HepG2 (cell line): Measurements from ENCODE around the gene IKZF4. TPM values are rescaled to one million over a fixed set of nuclear protein-coding genes. Genes with fewer than 3 reads are reported as not detected.
A peak's percentile ranks its signal among the peaks of the same experiment; 100 is the strongest.

ENCODE experiments used
- BRCA1 ChIP-seq: sonication (generic); formaldehyde crosslinking; IDR thresholded peaks from 2 replicates; pipeline ENCODE4 v1.4.0; 2020; ENCODE audit warnings: missing genetic modification reagents
- CBX2 ChIP-seq, 2 experiments: fragments of 200-600 bp in 1 of 2; sonication (generic); formaldehyde crosslinking in 1 of 2; IDR thresholded peaks; 2 replicates each; pipeline versions ENCODE4 v1.7.0 to v1.8.1; 2018 to 2022; ENCODE audit warnings: low read depth in 2 of 2, low read length in 1 of 2, mild to moderate bottlenecking in 1 of 2, missing genetic modification reagents in 1 of 2
- CEBPG ChIP-seq: IDR thresholded peaks from 2 replicates; pipeline ENCODE4 v1.6.1; 2016
- CENPX ChIP-seq: sonication (generic); formaldehyde crosslinking; IDR thresholded peaks from 2 replicates; pipeline ENCODE4 v1.9.0; 2021; ENCODE audit warnings: mild to moderate bottlenecking, missing genetic modification reagents, moderate library complexity
- ETV6 ChIP-seq: sonication (generic); formaldehyde crosslinking; conservative IDR thresholded peaks from 2 replicates; pipeline ENCODE4 v1.4.0; 2020; ENCODE audit warnings: missing genetic modification reagents
- FOXP1 ChIP-seq, 2 experiments: fragments of 450-650 bp in 1 of 2; IDR thresholded peaks; 2 replicates each; pipeline ENCODE4 v1.6.1; 2017 to 2018; ENCODE audit warnings: antibody characterized with exemption in 1 of 2
- GATAD2A ChIP-seq: IDR thresholded peaks from 2 replicates; pipeline ENCODE4 v1.6.1; 2016
- HES4 ChIP-seq: sonication (generic); formaldehyde crosslinking; IDR thresholded peaks from 2 replicates; pipeline ENCODE4 v1.9.0; 2021; ENCODE audit warnings: mild to moderate bottlenecking, missing genetic modification reagents, borderline replicate concordance
- HOMEZ ChIP-seq: IDR thresholded peaks from 2 replicates; pipeline ENCODE4 v1.6.1; 2016; ENCODE audit warnings: low read depth
- MYNN ChIP-seq: sonication (generic); formaldehyde crosslinking; IDR thresholded peaks from 2 replicates; pipeline ENCODE4 v1.4.0; 2020; ENCODE audit warnings: mild to moderate bottlenecking, low read depth, missing genetic modification reagents
- NRL ChIP-seq: sonication (generic); formaldehyde crosslinking; IDR thresholded peaks from 2 replicates; pipeline ENCODE4 v1.5.0; 2020; ENCODE audit warnings: missing genetic modification reagents, mild to moderate bottlenecking, moderate library complexity, borderline replicate concordance
- ONECUT2 ChIP-seq: sonication (generic); formaldehyde crosslinking; IDR thresholded peaks from 2 replicates; pipeline ENCODE4 v1.4.0; 2020; ENCODE audit warnings: missing genetic modification reagents
- PAWR ChIP-seq: sonication (generic); formaldehyde crosslinking; IDR thresholded peaks from 2 replicates; pipeline ENCODE4 v1.4.0; 2020; ENCODE audit warnings: missing genetic modification reagents, mild to moderate bottlenecking, borderline replicate concordance
- RORA ChIP-seq: sonication (generic); formaldehyde crosslinking; IDR thresholded peaks from 2 replicates; pipeline ENCODE4 v1.5.0; 2020; ENCODE audit warnings: mild to moderate bottlenecking, missing genetic modification reagents, moderate library complexity
- SIX1 ChIP-seq: sonication (generic); formaldehyde crosslinking; IDR thresholded peaks from 2 replicates; pipeline ENCODE4 v1.4.0; 2020; ENCODE audit warnings: missing genetic modification reagents, borderline replicate concordance
- SOX5 ChIP-seq: IDR thresholded peaks from 2 replicates; pipeline ENCODE4 v1.6.1; 2016; ENCODE audit warnings: borderline replicate concordance
- SRSF4 ChIP-seq: fragments of 200-400 bp; formaldehyde crosslinking; IDR thresholded peaks from one replicate; pipeline ENCODE4 v1.6.1; 2018; ENCODE audit warnings: mild to moderate bottlenecking, low read depth, low read length, moderate library complexity; ENCODE audit not compliant: poor library complexity, severe bottlenecking
- TCF7 ChIP-seq: sonication (generic); IDR thresholded peaks from 2 replicates; pipeline ENCODE4 v1.6.1; 2016; ENCODE audit warnings: antibody characterized with exemption, low read depth
- THYN1 ChIP-seq: sonication (generic); formaldehyde crosslinking; IDR thresholded peaks from 2 replicates; pipeline ENCODE4 v1.8.1; 2023; ENCODE audit warnings: low read depth, mild to moderate bottlenecking, moderate library complexity, missing genetic modification reagents, borderline replicate concordance
- XRCC5 ChIP-seq: fragments of 200-400 bp; formaldehyde crosslinking; optimal IDR thresholded peaks from 2 replicates; pipeline ENCODE3; 2017; ENCODE audit warnings: mild to moderate bottlenecking, low read length
- YEATS4 ChIP-seq: sonication (generic); formaldehyde crosslinking; IDR thresholded peaks from 2 replicates; pipeline ENCODE4 v1.4.0; 2020; ENCODE audit warnings: missing genetic modification reagents, borderline replicate concordance
- ZFP37 ChIP-seq: sonication (generic); formaldehyde crosslinking; IDR thresholded peaks from 2 replicates; pipeline ENCODE4 v1.4.0; 2020; ENCODE audit warnings: missing genetic modification reagents, borderline replicate concordance
- ZKSCAN1 ChIP-seq: fragments of 150-350 bp; IDR thresholded peaks from 2 replicates; pipeline ENCODE4 v1.6.1; 2014; ENCODE audit warnings: low read length
- ZNF20 ChIP-seq: sonication (generic); formaldehyde crosslinking; IDR thresholded peaks from 2 replicates; pipeline ENCODE4 v1.4.0; 2020; ENCODE audit warnings: mild to moderate bottlenecking, moderate library complexity, missing genetic modification reagents
- ZNF230 ChIP-seq: sonication (generic); formaldehyde crosslinking; IDR thresholded peaks from 2 replicates; pipeline ENCODE4 v1.4.0; 2020; ENCODE audit warnings: mild to moderate bottlenecking, missing genetic modification reagents
- ZNF343 ChIP-seq: sonication (generic); formaldehyde crosslinking; IDR thresholded peaks from 2 replicates; pipeline ENCODE4 v1.4.0; 2020; ENCODE audit warnings: mild to moderate bottlenecking, missing genetic modification reagents
- ZNF530 ChIP-seq: sonication (generic); formaldehyde crosslinking; IDR thresholded peaks from 2 replicates; pipeline ENCODE4 v1.5.0; 2020; ENCODE audit warnings: low read depth, mild to moderate bottlenecking, missing genetic modification reagents
- ZNF558 ChIP-seq: sonication (generic); formaldehyde crosslinking; IDR thresholded peaks from 2 replicates; pipeline ENCODE4 v1.9.0; 2022; ENCODE audit warnings: mild to moderate bottlenecking, missing genetic modification reagents, borderline replicate concordance
- polyA plus RNA-seq, 8 experiments: library from polyadenylated mRNA; depleted of rRNA in 3 of 8; stranded (reverse) in 7 of 8; unstranded in 1 of 8; fragments of >200 nt; fragmentation: Illumina TruSeq in 4 of 8; extraction: Trizol in 4 of 8; gene quantifications; 2 replicates each; pipeline versions ENCODE4 v1.2.1 to v1.2.3, GENCODE V29; 2011 to 2016; ENCODE audit warnings: low read depth in 4 of 8, missing spikeins in 1 of 8, mixed read lengths in 1 of 8; ENCODE audit not compliant: insufficient read depth in 1 of 8
- total RNA-seq, 5 experiments: library from RNA; depleted of rRNA; stranded (reverse); fragments of >200 nt; fragmentation: Illumina TruSeq; extraction: Trizol; gene quantifications; 2 replicates each; pipeline ENCODE4 v1.2.3, GENCODE V29; 2016; ENCODE audit warnings: low read depth in 1 of 5
- TF ChIP-seq, protein P1 (sequence below): sonication (generic); formaldehyde crosslinking; IDR thresholded peaks from 2 replicates; pipeline ENCODE4 v1.5.0; 2020; ENCODE audit warnings: missing genetic modification reagents

The IKZF4 gene
- total and polyA plus RNA-seq, 2 of the 13 experiments (the other 11 are each of a cell fraction or from before 2014, with no cell fraction given), result 0.58 to 2.2 TPM

DNA sequence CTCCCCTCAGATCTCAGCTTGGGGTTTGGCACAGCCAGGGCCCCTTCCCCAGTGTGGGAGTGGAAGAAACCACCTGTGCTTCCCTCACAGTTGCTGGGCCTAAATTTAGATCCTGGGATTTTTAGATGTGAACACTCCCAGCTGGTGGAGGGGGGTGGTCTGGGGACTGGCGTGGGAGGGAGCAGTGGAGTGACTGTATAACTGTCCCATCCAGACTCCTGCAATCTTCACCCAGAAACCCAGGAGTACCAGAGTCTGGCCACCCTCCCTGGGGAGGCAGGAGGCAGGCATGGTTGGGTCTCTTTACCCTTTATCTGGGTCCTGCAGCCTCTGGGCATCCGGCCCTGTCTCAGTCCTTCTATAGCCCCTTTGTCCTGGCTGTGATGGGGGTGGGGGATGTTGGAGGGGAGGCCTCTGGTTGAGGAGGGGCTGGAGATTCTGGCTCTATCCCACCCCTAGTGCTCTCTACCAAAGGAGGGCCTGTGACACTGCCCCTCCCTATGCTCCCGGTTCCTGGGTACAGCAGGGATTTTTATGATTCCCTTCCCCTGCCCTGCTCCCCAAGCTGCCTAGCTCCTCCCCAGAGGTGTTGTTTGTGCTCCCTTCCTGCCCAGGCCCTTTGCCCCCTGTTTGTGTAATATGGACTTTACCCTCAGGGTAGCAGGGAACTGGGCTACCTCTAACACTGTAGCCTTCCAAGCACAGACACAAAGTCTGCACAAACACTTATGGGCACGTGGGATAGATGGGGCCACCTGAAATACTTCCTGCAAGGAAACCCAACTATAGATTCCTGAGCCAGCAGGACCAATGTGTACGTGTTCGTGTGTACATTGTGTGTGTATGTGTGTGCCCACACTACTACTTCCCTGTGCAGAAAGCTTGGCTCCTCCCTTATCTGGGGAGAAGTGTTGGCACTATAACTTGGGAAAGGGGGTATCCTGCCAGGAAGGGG is 60.8 kb downstream of the IKZF4 start (continued):
- TF ChIP-seq NRL (CRISPR knock-in tag), result peak; percentile 70; the same call in 1 of the 2 replicates
- peak; percentile 96 for TF ChIP-seq SOX5 (CRISPR knock-in tag)
- TF ChIP-seq THYN1 (CRISPR knock-in tag), result no peak
- peak; percentile 98 for TF ChIP-seq GATAD2A (CRISPR knock-in tag)
- peak; percentile 52; the same call in 1 of the 2 replicates for TF ChIP-seq ETV6 (CRISPR knock-in tag)
- TF ChIP-seq ZKSCAN1, result 0 out of 2 replicates have a peak, but pooled peaks have one; percentile 23
- peak; percentile 93 for TF ChIP-seq CEBPG (CRISPR knock-in tag)
- peak; percentile 95 for TF ChIP-seq YEATS4 (CRISPR knock-in tag)
- no peak for TF ChIP-seq RORA
- peak; percentile 55; the same call in 1 of the 2 replicates for TF ChIP-seq FOXP1 (IDR thresholded peaks at IDR 0.05)
- TF ChIP-seq FOXP1 (CRISPR knock-in tag; IDR thresholded peaks at IDR 0.05), result peak; percentile 98
- TF ChIP-seq ZNF530 (CRISPR knock-in tag), result no peak
- TF ChIP-seq HOMEZ (CRISPR knock-in tag), result peak; percentile 88
- peak; percentile 98 for TF ChIP-seq ZNF343 (CRISPR knock-in tag)
- TF ChIP-seq, protein P1, sequence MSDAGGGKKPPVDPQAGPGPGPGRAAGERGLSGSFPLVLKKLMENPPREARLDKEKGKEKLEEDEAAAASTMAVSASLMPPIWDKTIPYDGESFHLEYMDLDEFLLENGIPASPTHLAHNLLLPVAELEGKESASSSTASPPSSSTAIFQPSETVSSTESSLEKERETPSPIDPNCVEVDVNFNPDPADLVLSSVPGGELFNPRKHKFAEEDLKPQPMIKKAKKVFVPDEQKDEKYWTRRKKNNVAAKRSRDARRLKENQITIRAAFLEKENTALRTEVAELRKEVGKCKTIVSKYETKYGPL (CRISPR knock-in tag), result peak; percentile 86; the same call in 1 of the 2 replicates
- TF ChIP-seq MYNN (CRISPR knock-in tag), result 0 out of 2 replicates have a peak, but pooled peaks have one; percentile 30
- no peak for TF ChIP-seq SRSF4
- 0 out of 2 replicates have a peak, but pooled peaks have one; percentile 25 for TF ChIP-seq ZFP37 (CRISPR knock-in tag)
- 0 out of 2 replicates have a peak, but pooled peaks have one; percentile 46 for TF ChIP-seq BRCA1 (CRISPR knock-in tag)
- TF ChIP-seq PAWR (CRISPR knock-in tag), result 0 out of 2 replicates have a peak, but pooled peaks have one; percentile 82
- no peak for TF ChIP-seq HES4
- TF ChIP-seq ZNF230 (CRISPR knock-in tag), result peak; percentile 91
- no peak for TF ChIP-seq ZNF20 (CRISPR knock-in tag)
- peak; percentile 54; the same call in 1 of the 2 replicates for TF ChIP-seq ONECUT2
- no peak for TF ChIP-seq CBX2 (IDR thresholded peaks at IDR 0.05; ENCODE audit: low read depth, low read length)
- no peak for TF ChIP-seq CBX2 (CRISPR knock-in tag; IDR thresholded peaks at IDR 0.05; ENCODE audit: low read depth)
- peak; percentile 82 for TF ChIP-seq XRCC5
- TF ChIP-seq CENPX (CRISPR knock-in tag), result no peak
- TF ChIP-seq TCF7, result peak; percentile 53; the same call in 1 of the 2 replicates
- TF ChIP-seq ZNF558, result 0 out of 2 replicates have a peak, but pooled peaks have one; percentile 64
- peak; percentile 89; the same call in 1 of the 2 replicates for TF ChIP-seq SIX1 (CRISPR knock-in tag)
